Astrocyte (in vitro differentiated cells and primary cell): Measurements from ENCODE around the gene SMYD1. TPM values are rescaled to one million over a fixed set of nuclear protein-coding genes. Genes with fewer than 3 reads are reported as not detected.

ENCODE experiments used
- DNase-seq: peaks from one replicate; pipeline ENCODE4 v3.0.0-alpha.2; 2010; ENCODE audit warnings: low read depth
- FAIRE-seq: peaks from 2 replicates; lab custom pipeline; 2011; peaks lifted over from hg19 to GRCh38; lab: Jason Lieb, UNC
- H2AFZ ChIP-seq: 2 replicates; pipeline ENCODE4 v1.6.0; 2012; ENCODE audit warnings: low read depth, low read length, inconsistent platforms
- H3K27ac ChIP-seq: 2 replicates; pipeline ENCODE4 v1.5.1; 2011; ENCODE audit warnings: low read depth, low read length, inconsistent platforms
- H3K27me3 ChIP-seq: 2 replicates; pipeline ENCODE4 v1.6.0; 2011; ENCODE audit warnings: low read length, inconsistent platforms; ENCODE audit not compliant: insufficient read depth
- H3K36me3 ChIP-seq: 2 replicates; pipeline ENCODE4 v1.5.1; 2011; ENCODE audit warnings: low read length, inconsistent platforms; ENCODE audit not compliant: insufficient read depth
- H3K4me1 ChIP-seq: 2 replicates; pipeline ENCODE4 v1.5.1; 2011; ENCODE audit warnings: low read length, inconsistent platforms; ENCODE audit not compliant: insufficient read depth
- H3K4me2 ChIP-seq: 2 replicates; pipeline ENCODE4 v1.6.0; 2012; ENCODE audit warnings: low read length, inconsistent platforms
- H3K4me3 ChIP-seq: 2 replicates; pipeline ENCODE4 v1.5.1; 2011; ENCODE audit warnings: low read depth, mild to moderate bottlenecking, low read length, inconsistent platforms; ENCODE audit not compliant: insufficient read depth
- H3K79me2 ChIP-seq: 2 replicates; pipeline ENCODE4 v1.6.0; 2012; ENCODE audit warnings: mild to moderate bottlenecking, low read length, inconsistent platforms; ENCODE audit not compliant: insufficient read depth
- H3K9ac ChIP-seq: 2 replicates; pipeline ENCODE4 v1.6.0; 2012; ENCODE audit warnings: mild to moderate bottlenecking, low read length, inconsistent platforms
- H3K9me3 ChIP-seq: 2 replicates; pipeline ENCODE4 v1.5.1; 2012; ENCODE audit warnings: low read depth, mild to moderate bottlenecking, low read length, inconsistent platforms; ENCODE audit not compliant: insufficient read depth
- H4K20me1 ChIP-seq: 2 replicates; pipeline ENCODE4 v1.6.0; 2012; ENCODE audit warnings: low read length, inconsistent platforms; ENCODE audit not compliant: insufficient read depth
- H3K27ac Mint-ChIP-seq: one replicate; pipeline ENCODE4 v1.8.0; 2021; ENCODE audit warnings: mild to moderate bottlenecking, mixed read lengths; ENCODE audit not compliant: unreplicated experiment
- H3K27me3 Mint-ChIP-seq: one replicate; pipeline ENCODE4 v1.8.0; 2021; ENCODE audit warnings: low read depth, mixed read lengths; ENCODE audit not compliant: unreplicated experiment
- H3K36me3 Mint-ChIP-seq: one replicate; pipeline ENCODE4 v1.8.0; 2021; ENCODE audit warnings: low read depth, mixed read lengths; ENCODE audit not compliant: unreplicated experiment
- H3K4me1 Mint-ChIP-seq: one replicate; pipeline ENCODE4 v1.8.0; 2021; ENCODE audit warnings: low read depth, mixed read lengths; ENCODE audit not compliant: unreplicated experiment
- H3K4me3 Mint-ChIP-seq: one replicate; pipeline ENCODE4 v1.8.0; 2021; ENCODE audit warnings: mild to moderate bottlenecking, moderate library complexity, mixed read lengths; ENCODE audit not compliant: unreplicated experiment
- H3K9me3 Mint-ChIP-seq: one replicate; pipeline ENCODE4 v1.8.0; 2021; ENCODE audit warnings: mild to moderate bottlenecking, mixed read lengths; ENCODE audit not compliant: unreplicated experiment
- EZH2 ChIP-seq: IDR thresholded peaks from 2 replicates; pipeline ENCODE4 v1.6.1; 2012; ENCODE audit warnings: mild to moderate bottlenecking, low read length, inconsistent platforms; ENCODE audit not compliant: insufficient read depth
- total RNA-seq: library from RNA; stranded (reverse); gene quantifications from 2 replicates; pipeline ENCODE4 v1.2.1, GENCODE V29; 2021
- TF ChIP-seq, protein P1 (sequence below): IDR thresholded peaks from 2 replicates; pipeline ENCODE4 v1.5.1; 2011; ENCODE audit warnings: low read depth, mild to moderate bottlenecking, inconsistent platforms, low read length, moderate library complexity; ENCODE audit not compliant: insufficient read depth

Gene SMYD1
- total RNA-seq, 1 donor from 2014 or later = not detected

DNA sequence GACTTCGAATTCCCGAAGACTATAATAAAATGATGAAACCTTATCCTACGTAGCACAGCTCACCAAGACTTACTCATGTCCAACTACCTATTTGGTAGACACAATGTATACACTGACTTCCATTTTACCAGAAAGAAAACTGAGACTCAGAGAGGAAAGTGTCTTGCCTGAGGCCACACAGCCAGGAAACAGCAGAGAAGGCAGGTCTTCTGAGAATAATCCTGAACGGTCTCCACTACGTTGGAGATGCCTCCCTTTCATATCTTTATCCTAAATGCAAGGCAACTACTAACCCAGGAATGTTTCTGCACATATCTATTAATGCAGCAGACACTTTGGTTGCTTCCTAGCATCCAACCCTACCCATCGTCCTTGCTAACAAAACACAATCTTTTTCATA lies 72.2 kb downstream of the SMYD1 start:
- H3K79me2 ChIP-seq = no peaks in the 10 kb centered on the region

GRCh38 chr2:88141952-88142351 lies 74.3 kb downstream of the SMYD1 start:
- H3K4me1 ChIP-seq = no peaks in the 10 kb centered on the region
- no peaks in the 10 kb centered on the region for H3K9me3 ChIP-seq
- H3K36me3 ChIP-seq = no peaks in the 10 kb centered on the region
- Mint-ChIP-seq H3K4me1 (no peaks in the 10 kb centered on the region), H3K9me3 (peaks cover 4% of the 10 kb centered on the region), H3K4me3 (no peak overlapping the region), H3K36me3 (peaks cover 1% of the 10 kb centered on the region), H3K27ac (no peak overlapping the region), H3K27me3 (peaks cover 6% of the 10 kb centered on the region)
- no peaks in the 10 kb centered on the region for H3K79me2 ChIP-seq
- H2AFZ ChIP-seq = no peak overlapping the region
- no peaks in the 10 kb centered on the region for H4K20me1 ChIP-seq
- DNase-seq (no peak), FAIRE-seq (no peak)
- no peak overlapping the region for H3K4me3 ChIP-seq
- no peak overlapping the region for H3K27ac ChIP-seq
- no peak overlapping the region for H3K4me2 ChIP-seq
- no peaks in the 10 kb centered on the region for H3K27me3 ChIP-seq
- TF ChIP-seq, protein P1, sequence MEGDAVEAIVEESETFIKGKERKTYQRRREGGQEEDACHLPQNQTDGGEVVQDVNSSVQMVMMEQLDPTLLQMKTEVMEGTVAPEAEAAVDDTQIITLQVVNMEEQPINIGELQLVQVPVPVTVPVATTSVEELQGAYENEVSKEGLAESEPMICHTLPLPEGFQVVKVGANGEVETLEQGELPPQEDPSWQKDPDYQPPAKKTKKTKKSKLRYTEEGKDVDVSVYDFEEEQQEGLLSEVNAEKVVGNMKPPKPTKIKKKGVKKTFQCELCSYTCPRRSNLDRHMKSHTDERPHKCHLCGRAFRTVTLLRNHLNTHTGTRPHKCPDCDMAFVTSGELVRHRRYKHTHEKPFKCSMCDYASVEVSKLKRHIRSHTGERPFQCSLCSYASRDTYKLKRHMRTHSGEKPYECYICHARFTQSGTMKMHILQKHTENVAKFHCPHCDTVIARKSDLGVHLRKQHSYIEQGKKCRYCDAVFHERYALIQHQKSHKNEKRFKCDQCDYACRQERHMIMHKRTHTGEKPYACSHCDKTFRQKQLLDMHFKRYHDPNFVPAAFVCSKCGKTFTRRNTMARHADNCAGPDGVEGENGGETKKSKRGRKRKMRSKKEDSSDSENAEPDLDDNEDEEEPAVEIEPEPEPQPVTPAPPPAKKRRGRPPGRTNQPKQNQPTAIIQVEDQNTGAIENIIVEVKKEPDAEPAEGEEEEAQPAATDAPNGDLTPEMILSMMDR = no peak
- TF ChIP-seq EZH2 = no peak
- H3K9ac ChIP-seq = no peak overlapping the region

More for the DNA sequence above, 72.2 kb downstream of the SMYD1 start:
- H3K36me3 ChIP-seq = no peaks in the 10 kb centered on the region
- H2AFZ ChIP-seq = no peak overlapping the region
- H3K4me3 Mint-ChIP-seq = no peak overlapping the region
- FAIRE-seq (no peak), DNase-seq (no peak)
- H3K27me3 Mint-ChIP-seq = peaks cover 7% of the 10 kb centered on the region
- no peaks in the 10 kb centered on the region for H3K9me3 ChIP-seq
- no peaks in the 10 kb centered on the region for H4K20me1 ChIP-seq
- H3K27ac ChIP-seq = no peak overlapping the region
- no peak overlapping the region for H3K27ac Mint-ChIP-seq
- H3K9me3 Mint-ChIP-seq = no peaks in the 10 kb centered on the region
- H3K27me3 ChIP-seq = no peaks in the 10 kb centered on the region
- H3K4me1 ChIP-seq = no peaks in the 10 kb centered on the region
- H3K36me3 Mint-ChIP-seq = no peaks in the 10 kb centered on the region
- H3K4me3 ChIP-seq = no peak overlapping the region
- no peak for TF ChIP-seq EZH2
- TF ChIP-seq, protein P1 = no peak
- no peaks in the 10 kb centered on the region for H3K4me1 Mint-ChIP-seq
- H3K4me2 ChIP-seq = no peak overlapping the region
- H3K9ac ChIP-seq = no peak overlapping the region

DNA sequence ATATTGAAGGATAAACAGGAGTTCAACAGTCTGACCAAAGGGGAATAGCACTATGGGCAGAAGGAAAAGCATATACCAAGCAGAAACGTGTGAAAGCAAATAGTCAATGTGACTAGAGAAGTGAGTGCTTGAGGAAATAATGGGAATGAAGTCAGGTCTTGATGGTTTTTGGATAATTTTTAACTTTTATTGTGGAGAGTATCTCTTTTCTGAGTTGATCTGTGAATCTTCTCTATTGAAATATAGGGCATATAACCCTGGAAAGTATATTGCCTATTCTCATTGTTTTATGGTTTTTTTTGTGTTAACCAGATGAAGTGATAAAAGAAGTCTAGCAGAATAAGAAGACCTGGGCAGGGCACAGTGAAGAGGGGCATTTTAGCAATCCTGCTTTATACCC lies 76.6 kb downstream of the SMYD1 start:
- no peak overlapping the region for H3K9ac ChIP-seq
- H3K4me1 ChIP-seq = no peaks in the 10 kb centered on the region
- no peak overlapping the region for H2AFZ ChIP-seq
- peaks cover 1% of the 10 kb centered on the region for H3K36me3 Mint-ChIP-seq
- FAIRE-seq (no peak), DNase-seq (no peak)
- H3K4me1 Mint-ChIP-seq = no peaks in the 10 kb centered on the region
- H3K79me2 ChIP-seq = no peaks in the 10 kb centered on the region
- H3K4me2 ChIP-seq = no peak overlapping the region
- peaks cover 6% of the 10 kb centered on the region for H3K27me3 Mint-ChIP-seq
- no peaks in the 10 kb centered on the region for H3K27me3 ChIP-seq
- no peak for TF ChIP-seq EZH2
- TF ChIP-seq, protein P1 = no peak
- no peak overlapping the region for H3K4me3 Mint-ChIP-seq
- H4K20me1 ChIP-seq = no peaks in the 10 kb centered on the region
- H3K4me3 ChIP-seq = no peak overlapping the region
- H3K27ac Mint-ChIP-seq = no peak overlapping the region
- H3K36me3 ChIP-seq = no peaks in the 10 kb centered on the region
- no peak overlapping the region for H3K27ac ChIP-seq
- peaks cover 6% of the 10 kb centered on the region for H3K9me3 Mint-ChIP-seq
- no peaks in the 10 kb centered on the region for H3K9me3 ChIP-seq
